SU-DHL-6 (cell line): ENCODE data around the gene NPSR1.

ENCODE experiments used
- CTCF ChIP-seq: fragments of 200-600 bp; sonication (generic); IDR thresholded peaks from one replicate; pipeline ENCODE4 v1.5.1; 2017; ENCODE audit warnings: antibody characterized with exemption, mild to moderate bottlenecking, low read length, moderate library complexity; ENCODE audit not compliant: insufficient read depth, poor library complexity, severe bottlenecking
- EZH2phosphoT487 ChIP-seq: fragments of 200-600 bp; sonication (generic), shearing (Covaris generic); conservative IDR thresholded peaks from 2 replicates; pipeline ENCODE4 v1.6.1; 2018; ENCODE audit warnings: mild to moderate bottlenecking, antibody characterized with exemption, low read length, moderate library complexity, mixed read lengths

- TF ChIP-seq EZH2phosphoT487 (no peak), CTCF (no peak)
Observed at GRCh38 chr7:34740840-34741239, 82.8 kb downstream of the NPSR1 start.
